MM.1S (cell line): Measurements from ENCODE around the gene PEX13.

Source experiments
- CTCF ChIP-seq: fragments of 300-600 bp; sonication (generic); IDR thresholded peaks from 2 replicates; pipeline ENCODE4 v1.5.1; 2016; ENCODE audit warnings: antibody characterized with exemption, low read length, mixed read lengths
- EZH2 ChIP-seq: fragments of 300-600 bp; sonication (generic); optimal IDR thresholded peaks from 2 replicates; pipeline ENCODE3; 2017; ENCODE audit warnings: low read depth, mild to moderate bottlenecking, antibody characterized with exemption, low read length, mixed read lengths

- TF ChIP-seq CTCF (no peak), EZH2 (no peak)
Measured at GRCh38 chr2:61017003-61017555, 441 bp upstream of the PEX13 start.
